ENCODE results near the gene LCE7A.

GRCh38 chr1:152879559-152880198, 19.9 kb downstream of the LCE7A start:
- TF ChIP-seq CTCF (IDR thresholded peaks at IDR 0.05) (no peak), POLR2A (IDR thresholded peaks at IDR 0.05) (no peak)

All from right lobe of liver (tissue), 4 donors.